ENCODE measurements around the gene KIAA1755. TPM values are rescaled to one million over a fixed set of nuclear protein-coding genes. Genes with fewer than 3 reads are reported as not detected.

The KIAA1755 gene
- total RNA-seq, 2 donors from 2014 or later = 0.78 to 0.99 TPM

DNA sequence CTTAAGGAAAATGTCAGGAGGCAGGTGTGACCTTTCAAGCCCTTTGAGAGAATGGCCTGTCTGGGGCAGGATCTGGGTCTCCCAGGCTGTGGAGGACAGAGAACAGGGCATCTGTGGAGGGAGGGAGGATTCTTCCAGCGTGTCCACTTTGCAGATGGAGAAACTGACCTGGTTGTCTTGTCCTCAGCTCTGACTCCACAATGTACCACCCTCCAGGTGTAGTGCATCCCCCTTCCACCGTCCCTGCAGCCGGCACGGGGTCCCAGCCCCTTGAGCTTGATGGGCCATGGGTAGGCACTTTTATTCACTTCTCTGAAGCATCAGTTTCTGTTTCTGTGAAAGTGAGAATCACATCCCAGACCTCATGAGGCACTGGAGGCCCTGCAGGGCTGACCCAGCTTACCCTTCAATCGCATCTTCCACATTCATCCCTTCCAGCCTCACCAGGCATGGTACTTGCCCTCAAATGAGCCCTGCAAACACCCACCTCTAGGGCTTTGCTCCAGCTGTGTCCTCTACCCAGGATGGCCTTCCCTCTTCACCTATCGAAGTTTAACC is 90.8 kb downstream of the KIAA1755 start:
- no peak overlapping the region for H3K4me3 ChIP-seq
- H3K27ac ChIP-seq = no peak overlapping the region
- DNase-seq (no peak), ATAC-seq (no peak)
- H3K36me3 ChIP-seq (replicated peaks in 1 of 2; ENCODE audit: insufficient read depth in 1 of 2, low read depth in 2 of 2) = no peaks in the 10 kb centered on the region
- H3K9me3 ChIP-seq = no peaks in the 10 kb centered on the region
- intact Hi-C loops (cut with DNase I) = loop anchor here (5.0 kb wide), 1 partner anchor 112 kb away; no protein-coding TSS in a partner anchor
- TF ChIP-seq, protein P1, sequence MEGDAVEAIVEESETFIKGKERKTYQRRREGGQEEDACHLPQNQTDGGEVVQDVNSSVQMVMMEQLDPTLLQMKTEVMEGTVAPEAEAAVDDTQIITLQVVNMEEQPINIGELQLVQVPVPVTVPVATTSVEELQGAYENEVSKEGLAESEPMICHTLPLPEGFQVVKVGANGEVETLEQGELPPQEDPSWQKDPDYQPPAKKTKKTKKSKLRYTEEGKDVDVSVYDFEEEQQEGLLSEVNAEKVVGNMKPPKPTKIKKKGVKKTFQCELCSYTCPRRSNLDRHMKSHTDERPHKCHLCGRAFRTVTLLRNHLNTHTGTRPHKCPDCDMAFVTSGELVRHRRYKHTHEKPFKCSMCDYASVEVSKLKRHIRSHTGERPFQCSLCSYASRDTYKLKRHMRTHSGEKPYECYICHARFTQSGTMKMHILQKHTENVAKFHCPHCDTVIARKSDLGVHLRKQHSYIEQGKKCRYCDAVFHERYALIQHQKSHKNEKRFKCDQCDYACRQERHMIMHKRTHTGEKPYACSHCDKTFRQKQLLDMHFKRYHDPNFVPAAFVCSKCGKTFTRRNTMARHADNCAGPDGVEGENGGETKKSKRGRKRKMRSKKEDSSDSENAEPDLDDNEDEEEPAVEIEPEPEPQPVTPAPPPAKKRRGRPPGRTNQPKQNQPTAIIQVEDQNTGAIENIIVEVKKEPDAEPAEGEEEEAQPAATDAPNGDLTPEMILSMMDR (IDR thresholded peaks at IDR 0.05) = no peak
- TF ChIP-seq POLR2A (IDR thresholded peaks at IDR 0.05) = no peak
- 74 to 81% methylated on average over 6 of the region's 6 CpGs for WGBS, 2 donors
- no peaks in the 10 kb centered on the region for H3K27me3 ChIP-seq
- H3K4me1 ChIP-seq = peaks cover 13% of the 10 kb centered on the region

DNA sequence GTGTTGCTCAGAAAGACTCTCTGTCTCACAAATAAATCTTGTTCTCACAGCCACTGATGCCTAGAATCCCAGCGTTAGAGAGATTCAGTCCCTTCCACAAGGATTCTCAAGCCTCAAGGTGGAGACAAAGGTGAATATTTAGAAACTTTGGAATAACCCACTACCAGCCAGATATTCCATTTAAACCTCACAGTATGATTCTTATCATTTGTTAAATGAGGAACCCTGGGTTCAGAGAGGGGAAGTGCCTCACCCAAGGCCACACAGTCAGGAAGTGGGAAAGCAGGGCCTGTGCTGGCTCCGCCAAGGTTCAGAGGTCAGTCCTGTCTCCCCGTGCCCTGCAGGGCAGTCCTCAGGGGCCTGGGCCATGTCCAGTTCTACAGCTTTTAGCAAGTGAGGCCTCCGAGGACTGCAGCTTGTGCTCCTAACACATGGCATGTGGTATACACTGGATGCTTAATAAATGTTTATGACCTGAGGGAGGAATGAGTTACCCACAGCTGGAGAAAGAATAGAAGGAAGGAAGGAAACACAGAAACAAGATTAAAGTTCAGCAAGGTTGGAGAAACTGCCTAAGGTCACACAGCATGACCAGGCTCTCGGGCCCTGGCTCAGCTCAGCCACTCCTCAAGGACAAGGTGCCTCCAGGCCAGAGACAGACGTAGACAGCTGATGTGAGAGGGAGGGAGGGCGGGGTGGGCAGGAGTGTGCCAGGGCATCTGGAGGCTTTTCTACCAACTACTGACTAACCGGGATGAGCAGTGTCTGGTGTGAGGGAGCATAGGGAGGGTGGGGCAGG is 91.5 kb downstream of the KIAA1755 start:
- DNase-seq = peak in 1 of 4 donors; percentile 45
- no peaks in the 10 kb centered on the region for H3K36me3 ChIP-seq (replicated peaks in 1 of 2; ENCODE audit: insufficient read depth in 1 of 2, low read depth in 2 of 2)
- WGBS, 2 donors = 66 to 85% methylated on average over 7 to 8 of the region's 8 CpGs
- peak overlapping the region in 3 of 4 donors; percentile 15 to 42 (median 18) for H3K27ac ChIP-seq
- no peaks in the 10 kb centered on the region for H3K27me3 ChIP-seq
- H3K4me1 ChIP-seq = peaks cover 13% of the 10 kb centered on the region
- TF ChIP-seq POLR2A (IDR thresholded peaks at IDR 0.05) = no peak
- TF ChIP-seq, protein P1 (IDR thresholded peaks at IDR 0.05) = no peak
- H3K9me3 ChIP-seq = no peaks in the 10 kb centered on the region
- intact Hi-C loops (cut with DNase I) = loop anchor here (5.0 kb wide), 1 partner anchor 112 kb away; no protein-coding TSS in a partner anchor
- no peak overlapping the region for H3K4me3 ChIP-seq
- no peak for ATAC-seq

DNA sequence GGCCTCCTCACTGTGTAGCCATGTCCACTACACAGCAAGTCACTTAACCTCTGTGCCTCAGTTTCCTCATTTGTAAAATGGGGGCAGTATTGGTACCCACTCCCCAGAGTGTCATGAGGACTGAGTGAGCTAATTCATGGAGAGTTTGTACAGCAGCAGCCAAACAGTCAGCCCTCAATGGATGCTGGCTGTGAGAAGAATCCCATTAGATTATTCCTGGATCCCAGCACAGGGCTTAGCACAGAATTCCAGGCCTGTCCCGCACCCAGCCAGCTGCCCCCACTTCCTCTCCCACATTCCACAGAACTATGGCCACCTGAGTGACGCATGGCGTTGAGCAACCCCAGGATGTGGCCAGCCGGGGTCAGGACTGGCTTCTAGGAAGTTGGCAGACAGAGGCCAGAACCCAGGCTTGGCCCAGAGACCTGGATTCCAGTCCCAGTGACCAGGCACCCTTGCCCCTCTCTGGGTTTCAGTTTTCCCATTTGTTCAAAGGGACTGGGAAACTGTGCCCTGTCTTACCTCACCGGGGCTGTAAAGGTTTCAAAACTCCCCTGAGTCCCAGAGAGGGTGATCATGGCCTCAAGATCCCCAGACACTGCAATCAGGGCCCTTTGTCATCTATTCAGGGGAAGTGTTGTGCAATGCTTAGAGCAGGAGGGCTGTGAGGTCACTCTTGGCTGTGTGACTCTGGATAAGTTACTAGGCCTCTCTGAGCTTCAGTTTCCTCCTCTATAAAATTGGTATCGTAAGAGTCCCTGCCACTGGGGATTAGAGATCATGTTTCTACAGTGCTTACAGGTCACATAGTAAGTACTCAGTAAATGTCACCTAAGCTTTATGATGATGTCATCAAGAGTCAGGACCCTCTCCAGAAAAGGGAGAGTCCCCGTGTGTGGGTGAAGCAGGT is 92.4 kb downstream of the KIAA1755 start:
- ATAC-seq (peak; percentile 24), DNase-seq (peak; percentile 33 to 64 (median 46))
- Histone ChIP-seq H3K27me3 (no peaks in the 10 kb centered on the region), H3K36me3 (replicated peaks in 1 of 2; ENCODE audit: insufficient read depth in 1 of 2, low read depth in 2 of 2) (no peaks in the 10 kb centered on the region), H3K4me1 (peaks cover 13% of the 10 kb centered on the region), H3K27ac (peak overlapping the region in 3 of 4 donors; percentile 15 to 42 (median 18)), H3K9me3 (no peaks in the 10 kb centered on the region), H3K4me3 (no peak overlapping the region)
- intact Hi-C loops (cut with DNase I) = loop anchor here (5.0 kb wide), 1 partner anchor 111 kb away; no protein-coding TSS in a partner anchor
- no peak for TF ChIP-seq POLR2A (IDR thresholded peaks at IDR 0.05)
- TF ChIP-seq, protein P1 (IDR thresholded peaks at IDR 0.05) = no peak
- WGBS, 2 donors = 53 to 54% methylated on average over 3 to 7 of the region's 7 CpGs

DNA sequence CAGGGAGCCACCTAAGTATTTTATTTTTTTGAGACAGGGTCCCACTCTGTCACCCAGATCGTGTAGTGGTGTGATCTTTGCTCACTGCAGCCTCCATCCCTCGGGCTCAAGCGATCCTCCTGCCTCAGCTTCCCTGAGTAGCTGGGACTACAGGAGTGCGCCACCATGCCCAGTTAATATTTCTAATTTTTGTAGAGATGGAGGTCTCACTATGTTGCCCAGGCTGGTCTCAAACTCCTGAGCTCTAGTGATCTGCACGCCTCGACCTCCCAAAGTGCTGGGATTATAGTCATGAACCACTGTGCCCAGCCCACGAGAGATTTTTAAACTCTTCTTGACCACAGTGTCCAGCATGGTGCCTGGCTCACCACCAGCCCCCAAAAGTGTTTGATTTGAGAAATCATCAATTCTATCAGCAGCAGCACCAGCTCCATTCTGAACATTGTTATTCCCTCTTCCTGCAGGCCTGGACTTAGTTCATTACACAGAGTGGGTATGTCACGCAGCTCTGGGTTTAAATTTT is 93.1 kb downstream of the KIAA1755 start:
- H3K4me3 ChIP-seq = no peak overlapping the region
- H3K9me3 ChIP-seq = no peaks in the 10 kb centered on the region
- ATAC-seq = no peak
- no peaks in the 10 kb centered on the region for H3K27me3 ChIP-seq
- H3K27ac ChIP-seq = no peak overlapping the region
- H3K4me1 ChIP-seq = peaks cover 13% of the 10 kb centered on the region
- whole genome bisulfite sequencing, 2 donors = 75 to 83% methylated on average over 8 of the region's 8 CpGs
- TF ChIP-seq POLR2A (IDR thresholded peaks at IDR 0.05) = no peak
- TF ChIP-seq, protein P1 (IDR thresholded peaks at IDR 0.05) = no peak
- no peaks in the 10 kb centered on the region for H3K36me3 ChIP-seq (replicated peaks in 1 of 2; ENCODE audit: insufficient read depth in 1 of 2, low read depth in 2 of 2)
- no peak for DNase-seq
- intact Hi-C loops (cut with DNase I) = loop anchor here (5.0 kb wide), 1 partner anchor 110 kb away; no protein-coding TSS in a partner anchor

All from body of pancreas (tissue), 4 donors.